BJ (cell line): ENCODE data around the gene CCR7. TPM values are rescaled to one million over a fixed set of nuclear protein-coding genes. Genes with fewer than 3 reads are reported as not detected.

Experiments used
- CTCF ChIA-PET: fragments of 350-600 bp; formaldehyde crosslinking; extraction: SDS; loops from one replicate; lab custom pipeline; 2021; ENCODE audit warnings: antibody characterized with exemption, inconsistent platforms; lab: Yijun Ruan, JAX
- POLR2A ChIA-PET: fragments of 300-600 bp; sonication (Branson Sonifier 250); formaldehyde crosslinking; extraction: SDS; loops from one replicate; lab custom pipeline; 2021; ENCODE audit warnings: antibody characterized with exemption; lab: Charles Lee
- DNase-seq: peaks from one replicate; pipeline ENCODE4 v3.0.0-alpha.2; 2011; ENCODE audit warnings: low read depth
- H3K27me3 ChIP-seq: 2 replicates; pipeline ENCODE4 v1.6.0; 2011; ENCODE audit warnings: low read length; ENCODE audit not compliant: control insufficient read depth, insufficient read depth
- H3K36me3 ChIP-seq: 2 replicates; pipeline ENCODE4 v1.5.1; 2011; ENCODE audit warnings: low read length; ENCODE audit not compliant: control insufficient read depth, insufficient read depth
- H3K4me3 ChIP-seq: 2 replicates; pipeline ENCODE4 v1.5.1; 2011; ENCODE audit warnings: low read depth, mild to moderate bottlenecking, control low read depth, low read length
- CTCF ChIP-seq: IDR thresholded peaks from 2 replicates; pipeline ENCODE4 v1.5.1; 2011; ENCODE audit warnings: low read depth, mild to moderate bottlenecking, control low read depth, inconsistent platforms, low read length, moderate library complexity; ENCODE audit not compliant: insufficient read depth
- polyA plus RNA-seq: library from polyadenylated mRNA; depleted of rRNA; stranded (reverse); fragments of >200 nt; gene quantifications from 2 replicates; pipeline ENCODE4 v1.2.3, GENCODE V29; 2011

CCR7 gene
- polyA plus RNA-seq, 1 experiment: 0.45 TPM

GRCh38 chr17:40533896-40534295, 31.4 kb downstream of the CCR7 start:
- DNase-seq: no peak
- Histone ChIP-seq H3K36me3 (no peaks in the 10 kb centered on the region), H3K4me3 (no peak overlapping the region), H3K27me3 (no peaks in the 10 kb centered on the region)
- ChIA-PET POLR2A (interaction anchor here (0.5 to 1.1 kb wide), 5 partner anchors 24 to 86 kb away, joined by 3 to 6 read pairs (median 4); no protein-coding TSS in a partner anchor), CTCF (interaction anchor here (0.7 to 16.8 kb wide), 41 partner anchors 9 to 422 kb away, joined by 3 to 382 read pairs (median 6); partner anchors contain the start of genes GJD3, IGFBP4, TNS4 and TOP2A)
- TF ChIP-seq CTCF: no peak

- Histone ChIP-seq H3K36me3 (no peaks in the 10 kb centered on the region), H3K4me3 (no peak overlapping the region), H3K27me3 (no peaks in the 10 kb centered on the region)
- no peak for DNase-seq
- TF ChIP-seq CTCF: no peak
- ChIA-PET POLR2A (interaction anchor here (0.6 to 1.1 kb wide), 6 partner anchors 10 to 242 kb away, joined by 3 to 16 read pairs (median 4); no protein-coding TSS in a partner anchor), CTCF (interaction anchor here (0.6 to 16.8 kb wide), 43 partner anchors 8 to 514 kb away, joined by 3 to 382 read pairs (median 6); partner anchors contain the start of genes GJD3, IGFBP4, KRTAP2-1 and TOP2A)
These were observed 32.6 kb downstream of the CCR7 start for GRCh38 chr17:40532520-40533253.

- ChIA-PET POLR2A (no interaction called here), CTCF (interaction anchor here (0.6 to 16.8 kb wide), 19 partner anchors 9 to 227 kb away, joined by 3 to 382 read pairs (median 8); partner anchors contain the start of genes GJD3, IGFBP4 and TOP2A)
- Histone ChIP-seq H3K4me3 (no peak overlapping the region), H3K27me3 (no peaks in the 10 kb centered on the region), H3K36me3 (no peaks in the 10 kb centered on the region)
- DNase-seq: no peak
- TF ChIP-seq CTCF: no peak
These were observed 34.0 kb downstream of the CCR7 start for GRCh38 chr17:40531051-40531991.

- ChIA-PET CTCF (interaction anchor here (0.6 to 16.8 kb wide), 6 partner anchors 25 to 174 kb away, joined by 3 to 382 read pairs (median 68); partner anchors contain the start of genes GJD3 and IGFBP4), POLR2A (no interaction called here)
- TF ChIP-seq CTCF: no peak
These were observed 34.7 kb downstream of the CCR7 start for GRCh38 chr17:40530531-40530994.

More at GRCh38 chr17:40530531-40530994, 34.7 kb downstream of the CCR7 start:
- H3K36me3 ChIP-seq: no peaks in the 10 kb centered on the region
- no peak overlapping the region for H3K4me3 ChIP-seq
- no peaks in the 10 kb centered on the region for H3K27me3 ChIP-seq
- no peak for DNase-seq
